ENCODE results near the gene CHMP3. TPM values are rescaled to one million over a fixed set of nuclear protein-coding genes. Genes with fewer than 3 reads are reported as not detected.
A peak's percentile ranks its signal among the peaks of the same experiment; 100 is the strongest.
"Not testable (repeated sequence)": the region's sequence is repeated elsewhere in the genome, so short reads cannot be mapped to it uniquely, and the experiment has no call there.

CHMP3 gene
- total RNA-seq, 2 donors from 2014 or later: 173 to 190 TPM

GRCh38 chr2:86556508-86556907 is 6.7 kb downstream of the CHMP3 start:
- DNase-seq (no peak), ATAC-seq (peak; percentile 60)
- intact Hi-C loops (cut with DNase I, micrococcal nuclease): no loop called here

- DNase-seq (no peak), ATAC-seq (no peak)
- intact Hi-C loops (cut with DNase I, micrococcal nuclease): no loop called here
Observed at GRCh38 chr2:86552889-86553288, 10.4 kb downstream of the CHMP3 start.

- DNase-seq; intact Hi-C loops (cut with DNase I, micrococcal nuclease); ATAC-seq: not testable (repeated sequence)
Observed at GRCh38 chr2:86549963-86550725, 13.1 kb downstream of the CHMP3 start.

GRCh38 chr2:86549440-86549839 is 13.8 kb downstream of the CHMP3 start:
- DNase-seq; intact Hi-C loops (cut with DNase I, micrococcal nuclease); ATAC-seq: not testable (repeated sequence)

- DNase-seq; ATAC-seq; intact Hi-C loops (cut with DNase I, micrococcal nuclease): not testable (repeated sequence)
Observed at GRCh38 chr2:86548913-86549396, 14.3 kb downstream of the CHMP3 start.

- ATAC-seq; intact Hi-C loops (cut with DNase I, micrococcal nuclease); DNase-seq: not testable (repeated sequence)
Observed at GRCh38 chr2:86548165-86548912, 14.9 kb downstream of the CHMP3 start.

GRCh38 chr2:86545296-86545924 is 17.8 kb downstream of the CHMP3 start:
- DNase-seq; ATAC-seq; intact Hi-C loops (cut with DNase I, micrococcal nuclease): not testable (repeated sequence)

- ATAC-seq; DNase-seq; intact Hi-C loops (cut with DNase I, micrococcal nuclease): not testable (repeated sequence)
Observed at GRCh38 chr2:86544278-86545099, 18.8 kb downstream of the CHMP3 start.

GRCh38 chr2:86543793-86544192 is 19.4 kb downstream of the CHMP3 start:
- DNase-seq: no peak
- ATAC-seq: no peak

GRCh38 chr2:86543335-86543734 is 19.9 kb downstream of the CHMP3 start:
- no peak for ATAC-seq
- intact Hi-C loops (cut with DNase I, micrococcal nuclease): no loop called here

More at GRCh38 chr2:86543793-86544192, 19.4 kb downstream of the CHMP3 start:
- intact Hi-C loops (cut with DNase I, micrococcal nuclease): no loop called here

GRCh38 chr2:86542814-86543213 is 20.4 kb downstream of the CHMP3 start:
- intact Hi-C loops (cut with DNase I, micrococcal nuclease): no loop called here
- ATAC-seq (no peak), DNase-seq (no peak)

More at GRCh38 chr2:86543335-86543734, 19.9 kb downstream of the CHMP3 start:
- no peak for DNase-seq

GRCh38 chr2:86541334-86541733 is 21.9 kb downstream of the CHMP3 start:
- DNase-seq (no peak), ATAC-seq (peak; percentile 56)
- intact Hi-C loops (cut with DNase I, micrococcal nuclease): no loop called here

- DNase-seq (no peak), ATAC-seq (no peak)
- intact Hi-C loops (cut with DNase I, micrococcal nuclease): no loop called here
Observed at GRCh38 chr2:86533589-86533988, 29.7 kb downstream of the CHMP3 start.

- no peak for DNase-seq
- ATAC-seq: no peak
- intact Hi-C loops (cut with DNase I, micrococcal nuclease): no loop called here
Observed at GRCh38 chr2:86525421-86526340, 37.6 kb downstream of the CHMP3 start.

GRCh38 chr2:86523491-86523890 is 39.8 kb downstream of the CHMP3 start:
- intact Hi-C loops (cut with DNase I, micrococcal nuclease): no loop called here
- no peak for DNase-seq

GRCh38 chr2:86522711-86523110 is 40.5 kb downstream of the CHMP3 start:
- DNase-seq: no peak
- intact Hi-C loops (cut with DNase I, micrococcal nuclease): no loop called here
- ATAC-seq: no peak

More at GRCh38 chr2:86523491-86523890, 39.8 kb downstream of the CHMP3 start:
- no peak for ATAC-seq

- no peak for ATAC-seq
- intact Hi-C loops (cut with DNase I, micrococcal nuclease): no loop called here
- no peak for DNase-seq
Observed at GRCh38 chr2:86521922-86522321, 41.3 kb downstream of the CHMP3 start.
